PC-3 (cell line): ENCODE measurements around the gene ULK4. TPM values are rescaled to one million over a fixed set of nuclear protein-coding genes. Genes with fewer than 3 reads are reported as not detected.

Experiments used
- ATAC-seq: fragments of 200-7000 bp; cut with Tn5 transposase; 2 replicates; pipeline ENCODE4 v1.9.1; 2020; ENCODE audit warnings: mild to moderate bottlenecking, moderate library complexity
- BruUV-seq: library from RNA; stranded (reverse); fragments of 400-500 nt; replicated peaks from 2 replicates; lab custom pipeline; 2021; lab: Mats Ljungman, UMichigan
- CTCF ChIA-PET: fragments of 300-600 bp; sonication (Branson Sonifier 250); formaldehyde crosslinking; loops from one replicate; lab custom pipeline; 2022; ENCODE audit warnings: antibody characterized with exemption; lab: Charles Lee
- POLR2A ChIA-PET: fragments of 300-600 bp; sonication (Branson Sonifier 250); formaldehyde crosslinking; loops from one replicate; lab custom pipeline; 2022; ENCODE audit warnings: antibody characterized with exemption; ENCODE audit not compliant: unreplicated experiment; lab: Charles Lee
- DNase-seq: peaks from one replicate; pipeline ENCODE4 v3.0.0-alpha.2; 2015
- H2AFZ ChIP-seq: fragments of 300-600 bp; sonication (generic); 2 replicates; pipeline ENCODE4 v1.6.0; 2016; ENCODE audit warnings: antibody characterized with exemption, low read length
- H3F3A ChIP-seq: fragments of 300-600 bp; sonication (generic); one replicate; pipeline ENCODE4 v1.6.0; 2017; ENCODE audit warnings: antibody characterized with exemption, low read length, control low read depth, mild to moderate bottlenecking; ENCODE audit not compliant: unreplicated experiment
- H3K27ac ChIP-seq: fragments of 300-600 bp; sonication (generic); 2 replicates; pipeline ENCODE4 v1.5.1; 2016; ENCODE audit warnings: mild to moderate bottlenecking, low read length
- H3K27me3 ChIP-seq: fragments of 300-600 bp; sonication (generic); 2 replicates; pipeline ENCODE4 v1.6.1; 2016; ENCODE audit warnings: low read length, mixed read lengths
- H3K36me3 ChIP-seq: fragments of 300-600 bp; sonication (generic); 2 replicates; pipeline ENCODE4 v1.6.1; 2016; ENCODE audit warnings: low read depth, mixed run types, low read length, mixed read lengths
- H3K4me1 ChIP-seq: fragments of 300-600 bp; sonication (generic); 2 replicates; pipeline ENCODE4 v1.5.1; 2016; ENCODE audit warnings: low read length; ENCODE audit not compliant: insufficient read depth
- H3K4me2 ChIP-seq: fragments of 300-600 bp; sonication (generic); 2 replicates; pipeline ENCODE4 v1.6.0; 2016; ENCODE audit warnings: low read length
- H3K4me3 ChIP-seq: fragments of 300-600 bp; sonication (generic); 2 replicates; pipeline ENCODE4 v1.5.1; 2016; ENCODE audit warnings: mild to moderate bottlenecking, low read length, mixed read lengths
- H3K79me2 ChIP-seq: fragments of 300-600 bp; sonication (generic); 2 replicates; pipeline ENCODE4 v1.6.1; 2017; ENCODE audit warnings: low read length, mixed read lengths
- H3K9ac ChIP-seq: fragments of 300-600 bp; sonication (generic); 2 replicates; pipeline ENCODE4 v1.6.0; 2016; ENCODE audit warnings: mild to moderate bottlenecking, low read length
- H3K9me2 ChIP-seq: fragments of 300-600 bp; sonication (generic); replicated peaks from 2 replicates; pipeline ENCODE4 v1.6.1; 2016; ENCODE audit warnings: mixed run types, low read length, mixed read lengths
- H3K9me3 ChIP-seq: fragments of 300-600 bp; sonication (generic); 2 replicates; pipeline ENCODE4 v1.6.1; 2016; ENCODE audit warnings: low read length, mixed read lengths
- H4K20me1 ChIP-seq: fragments of 300-600 bp; sonication (generic); 2 replicates; pipeline ENCODE4 v1.6.1; 2016; ENCODE audit warnings: low read length, mixed read lengths
- EZH2 ChIP-seq: fragments of 300-600 bp; sonication (generic); IDR thresholded peaks from one replicate; pipeline ENCODE4 v1.6.1; 2017; ENCODE audit warnings: antibody characterized with exemption, mild to moderate bottlenecking, low read length; ENCODE audit not compliant: unreplicated experiment
- EZH2phosphoT487 ChIP-seq: fragments of 300-600 bp; sonication (generic); IDR thresholded peaks from 2 replicates; pipeline ENCODE4 v1.6.1; 2018; ENCODE audit warnings: mild to moderate bottlenecking, antibody characterized with exemption, low read length, borderline replicate concordance
- intact Hi-C: fragments of 100-400 bp; cut with micrococcal nuclease; formaldehyde crosslinking; loops from 2 replicates; pipeline ENCODE4 v1.9.0; 2023
- total RNA-seq: library from RNA; depleted of rRNA; stranded (reverse); fragments of >200 nt; gene quantifications from 2 replicates; pipeline ENCODE4 v1.2.3, GENCODE V29; 2014
- TF ChIP-seq, protein P1 (sequence below): fragments of 300-600 bp; sonication (generic); conservative IDR thresholded peaks from 2 replicates; pipeline ENCODE4 v1.5.1; 2017; ENCODE audit warnings: antibody characterized with exemption, low read depth, mild to moderate bottlenecking, low read length

Gene ULK4
- total RNA-seq, 1 experiment from 2014 or later: 4.8 TPM

DNA sequence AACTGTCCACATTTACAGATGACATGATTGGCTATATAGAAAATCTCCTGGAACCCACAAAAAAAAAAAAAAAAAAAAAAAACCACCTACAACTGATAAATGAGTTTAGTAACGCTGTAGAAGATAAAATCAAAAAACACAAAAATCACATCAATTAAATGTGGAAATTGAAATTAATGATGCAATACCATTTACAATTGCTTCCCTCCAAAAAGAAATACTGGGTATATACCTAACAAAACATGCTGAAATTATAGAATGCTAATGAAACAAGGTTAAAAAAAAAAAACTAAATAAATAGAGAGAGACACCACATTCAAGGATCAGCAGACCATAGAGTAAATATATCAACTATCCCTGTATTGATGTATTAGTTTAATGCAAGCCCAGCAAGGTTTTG lies 215.7 kb downstream of the ULK4 start:
- H3K27ac ChIP-seq: no peak overlapping the region
- ChIA-PET POLR2A (no interaction called here), CTCF (interaction anchor here (0.7 kb wide), 1 partner anchor 18 kb away, joined by 5 read pairs; no protein-coding TSS in a partner anchor)
- no peaks in the 10 kb centered on the region for H3F3A ChIP-seq
- no peak overlapping the region for H3K9ac ChIP-seq
- intact Hi-C loops: no loop called here
- H3K36me3 ChIP-seq: no peaks in the 10 kb centered on the region
- ATAC-seq: no peak
- H3K9me3 ChIP-seq: no peaks in the 10 kb centered on the region
- H4K20me1 ChIP-seq: no peaks in the 10 kb centered on the region
- H3K27me3 ChIP-seq: no peaks in the 10 kb centered on the region
- TF ChIP-seq EZH2phosphoT487 (no peak), EZH2 (no peak)
- TF ChIP-seq, protein P1, sequence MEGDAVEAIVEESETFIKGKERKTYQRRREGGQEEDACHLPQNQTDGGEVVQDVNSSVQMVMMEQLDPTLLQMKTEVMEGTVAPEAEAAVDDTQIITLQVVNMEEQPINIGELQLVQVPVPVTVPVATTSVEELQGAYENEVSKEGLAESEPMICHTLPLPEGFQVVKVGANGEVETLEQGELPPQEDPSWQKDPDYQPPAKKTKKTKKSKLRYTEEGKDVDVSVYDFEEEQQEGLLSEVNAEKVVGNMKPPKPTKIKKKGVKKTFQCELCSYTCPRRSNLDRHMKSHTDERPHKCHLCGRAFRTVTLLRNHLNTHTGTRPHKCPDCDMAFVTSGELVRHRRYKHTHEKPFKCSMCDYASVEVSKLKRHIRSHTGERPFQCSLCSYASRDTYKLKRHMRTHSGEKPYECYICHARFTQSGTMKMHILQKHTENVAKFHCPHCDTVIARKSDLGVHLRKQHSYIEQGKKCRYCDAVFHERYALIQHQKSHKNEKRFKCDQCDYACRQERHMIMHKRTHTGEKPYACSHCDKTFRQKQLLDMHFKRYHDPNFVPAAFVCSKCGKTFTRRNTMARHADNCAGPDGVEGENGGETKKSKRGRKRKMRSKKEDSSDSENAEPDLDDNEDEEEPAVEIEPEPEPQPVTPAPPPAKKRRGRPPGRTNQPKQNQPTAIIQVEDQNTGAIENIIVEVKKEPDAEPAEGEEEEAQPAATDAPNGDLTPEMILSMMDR: no peak
- BruUV-seq: no TSS peak
- no peak overlapping the region for H2AFZ ChIP-seq
- H3K9me2 ChIP-seq: no peaks in the 10 kb centered on the region
- H3K79me2 ChIP-seq: no peaks in the 10 kb centered on the region
- H3K4me2 ChIP-seq: no peak overlapping the region
- no peaks in the 10 kb centered on the region for H3K4me1 ChIP-seq
- DNase-seq: no peak
- no peak overlapping the region for H3K4me3 ChIP-seq

- no peak for TF ChIP-seq EZH2phosphoT487
- H4K20me1 ChIP-seq: no peaks in the 10 kb centered on the region
- H3K9me3 ChIP-seq: no peaks in the 10 kb centered on the region
- ChIA-PET CTCF (no interaction called here), POLR2A (no interaction called here)
- DNase-seq (no peak), ATAC-seq (no peak)
- H2AFZ ChIP-seq: no peak overlapping the region
- no peak overlapping the region for H3K4me3 ChIP-seq
- BruUV-seq: no TSS peak
- no peaks in the 10 kb centered on the region for H3K9me2 ChIP-seq
- intact Hi-C loops: no loop called here
- H3K4me1 ChIP-seq: no peaks in the 10 kb centered on the region
- H3K9ac ChIP-seq: no peak overlapping the region
- H3K27me3 ChIP-seq: no peaks in the 10 kb centered on the region
- H3F3A ChIP-seq: no peaks in the 10 kb centered on the region
- H3K4me2 ChIP-seq: no peak overlapping the region
- no peak overlapping the region for H3K27ac ChIP-seq
- no peaks in the 10 kb centered on the region for H3K79me2 ChIP-seq
- no peaks in the 10 kb centered on the region for H3K36me3 ChIP-seq
Observed at GRCh38 chr3:41742121-41742520, 219.8 kb downstream of the ULK4 start.

GRCh38 chr3:41740374-41740886 lies 221.5 kb downstream of the ULK4 start:
- ChIA-PET CTCF (no interaction called here), POLR2A (no interaction called here)
- no peak overlapping the region for H2AFZ ChIP-seq
- no peak overlapping the region for H3K4me3 ChIP-seq
- no peak overlapping the region for H3K27ac ChIP-seq
- no peaks in the 10 kb centered on the region for H3K4me1 ChIP-seq
- no peak overlapping the region for H3K4me2 ChIP-seq
- intact Hi-C loops: no loop called here
- no peaks in the 10 kb centered on the region for H3K9me2 ChIP-seq
- no peaks in the 10 kb centered on the region for H3F3A ChIP-seq
- BruUV-seq: no TSS peak
- no peaks in the 10 kb centered on the region for H3K36me3 ChIP-seq
- H4K20me1 ChIP-seq: no peaks in the 10 kb centered on the region
- DNase-seq (no peak), ATAC-seq (no peak)
- H3K79me2 ChIP-seq: no peaks in the 10 kb centered on the region
- H3K9ac ChIP-seq: no peak overlapping the region
- TF ChIP-seq EZH2: no peak
- TF ChIP-seq EZH2phosphoT487: no peak
- TF ChIP-seq, protein P1: no peak
- H3K27me3 ChIP-seq: no peaks in the 10 kb centered on the region
- no peaks in the 10 kb centered on the region for H3K9me3 ChIP-seq
